Activated CD8-positive, alpha-beta T cell treated with anti-CD3 and anti-CD28 coated beads for 36 hours (primary cell): ENCODE results near the gene CACNG4. TPM values are rescaled to one million over a fixed set of nuclear protein-coding genes. Genes with fewer than 3 reads are reported as not detected.

Experiments used
- ATAC-seq: fragments of 200-7000 bp; cut with Tn5 transposase; one replicate; pipeline ENCODE4 v1.10.0; 2021; ENCODE audit warnings: mild to moderate bottlenecking, moderate library complexity
- CTCF ChIA-PET: fragments of 350-600 bp; sonication (Branson Sonifier 250); formaldehyde crosslinking; loops from one replicate; lab custom pipeline; 2021; ENCODE audit warnings: antibody characterized with exemption; lab: Charles Lee
- POLR2A ChIA-PET: fragments of 350-600 bp; sonication (Branson Sonifier 250); formaldehyde crosslinking; loops from one replicate; lab custom pipeline; 2021; ENCODE audit warnings: antibody characterized with exemption; lab: Charles Lee
- DNase-seq: peaks from one replicate; pipeline ENCODE4 v3.0.0-alpha.2; 2020
- H3K27ac Mint-ChIP-seq: one replicate; pipeline ENCODE4 v1.8.0; 2021; ENCODE audit warnings: mild to moderate bottlenecking, mixed read lengths
- H3K27me3 Mint-ChIP-seq: one replicate; pipeline ENCODE4 v1.8.0; 2021; ENCODE audit warnings: mixed read lengths
- H3K36me3 Mint-ChIP-seq: one replicate; pipeline ENCODE4 v1.8.0; 2021; ENCODE audit warnings: low read depth, mixed read lengths
- H3K4me1 Mint-ChIP-seq: one replicate; pipeline ENCODE4 v1.8.0; 2021; ENCODE audit warnings: low read depth, mixed read lengths
- H3K4me3 Mint-ChIP-seq: one replicate; pipeline ENCODE4 v1.8.0; 2021; ENCODE audit warnings: mild to moderate bottlenecking, moderate library complexity, mixed read lengths
- H3K9me3 Mint-ChIP-seq: one replicate; pipeline ENCODE4 v1.8.0; 2021; ENCODE audit warnings: mixed read lengths
- intact Hi-C: fragments of 100-400 bp; cut with micrococcal nuclease; formaldehyde crosslinking; loops from one replicate; pipeline ENCODE4 v1.10.0; 2022
- total RNA-seq, 2 experiments: library from RNA; stranded (reverse); gene quantifications; one replicate each; pipeline ENCODE4 v1.2.3, GENCODE V29; 2021
- TF ChIP-seq, protein P1 (sequence below): fragments of 200-600 bp; IDR thresholded peaks from one replicate; pipeline ENCODE4 v1.8.0; 2022; ENCODE audit warnings: antibody characterized with exemption, mild to moderate bottlenecking

CACNG4 gene
- total RNA-seq, 2 experiments from 2014 or later, result not detected

- ChIA-PET POLR2A (no interaction called here), CTCF (interaction anchor here (0.8 kb wide), 1 partner anchor 11 kb away, joined by 3 read pairs; no protein-coding TSS in a partner anchor)
- Mint-ChIP-seq H3K27me3 (no peaks in the 10 kb centered on the region), H3K27ac (no peak overlapping the region), H3K4me3 (no peak overlapping the region), H3K4me1 (no peaks in the 10 kb centered on the region), H3K9me3 (peaks cover 12% of the 10 kb centered on the region), H3K36me3 (peaks cover 7% of the 10 kb centered on the region)
- intact Hi-C loops, result no loop called here
- ATAC-seq, result no peak
- DNase-seq, result no peak
- TF ChIP-seq, protein P1, sequence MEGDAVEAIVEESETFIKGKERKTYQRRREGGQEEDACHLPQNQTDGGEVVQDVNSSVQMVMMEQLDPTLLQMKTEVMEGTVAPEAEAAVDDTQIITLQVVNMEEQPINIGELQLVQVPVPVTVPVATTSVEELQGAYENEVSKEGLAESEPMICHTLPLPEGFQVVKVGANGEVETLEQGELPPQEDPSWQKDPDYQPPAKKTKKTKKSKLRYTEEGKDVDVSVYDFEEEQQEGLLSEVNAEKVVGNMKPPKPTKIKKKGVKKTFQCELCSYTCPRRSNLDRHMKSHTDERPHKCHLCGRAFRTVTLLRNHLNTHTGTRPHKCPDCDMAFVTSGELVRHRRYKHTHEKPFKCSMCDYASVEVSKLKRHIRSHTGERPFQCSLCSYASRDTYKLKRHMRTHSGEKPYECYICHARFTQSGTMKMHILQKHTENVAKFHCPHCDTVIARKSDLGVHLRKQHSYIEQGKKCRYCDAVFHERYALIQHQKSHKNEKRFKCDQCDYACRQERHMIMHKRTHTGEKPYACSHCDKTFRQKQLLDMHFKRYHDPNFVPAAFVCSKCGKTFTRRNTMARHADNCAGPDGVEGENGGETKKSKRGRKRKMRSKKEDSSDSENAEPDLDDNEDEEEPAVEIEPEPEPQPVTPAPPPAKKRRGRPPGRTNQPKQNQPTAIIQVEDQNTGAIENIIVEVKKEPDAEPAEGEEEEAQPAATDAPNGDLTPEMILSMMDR, result no peak
Measured at GRCh38 chr17:67050471-67051154, 86.1 kb downstream of the CACNG4 start.

- POLR2A ChIA-PET, result no interaction called here
- Mint-ChIP-seq H3K4me1 (no peaks in the 10 kb centered on the region), H3K36me3 (peaks cover 7% of the 10 kb centered on the region), H3K27ac (no peak overlapping the region), H3K27me3 (no peaks in the 10 kb centered on the region), H3K4me3 (no peak overlapping the region), H3K9me3 (peaks cover 12% of the 10 kb centered on the region)
- ATAC-seq (no peak), DNase-seq (no peak)
- TF ChIP-seq, protein P1, result no peak
- intact Hi-C loops, result no loop called here
- CTCF ChIA-PET, result no interaction called here
Measured at GRCh38 chr17:67051155-67051538, 86.6 kb downstream of the CACNG4 start.

DNA sequence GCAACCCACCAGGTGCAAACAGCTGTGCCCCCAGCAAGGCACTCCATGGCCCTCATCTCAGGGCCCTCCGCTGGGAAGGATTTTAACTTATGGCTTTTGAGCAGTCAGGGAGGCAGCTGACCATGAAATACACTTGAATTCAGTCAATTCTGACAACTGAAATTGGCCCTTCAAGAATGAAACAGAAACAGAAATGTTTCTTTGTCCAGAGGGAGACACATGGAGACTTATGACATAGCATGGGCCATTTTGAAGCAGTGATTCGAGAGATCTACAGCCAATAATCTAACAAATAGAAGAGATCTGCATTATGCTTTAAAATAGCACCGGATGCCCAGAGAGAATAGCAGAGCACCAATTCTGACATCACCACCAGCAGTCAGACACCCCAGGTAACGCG lies 87.3 kb downstream of the CACNG4 start:
- no peak overlapping the region for H3K27ac Mint-ChIP-seq
- H3K27me3 Mint-ChIP-seq, result no peaks in the 10 kb centered on the region
- H3K4me3 Mint-ChIP-seq, result no peak overlapping the region
- peaks cover 12% of the 10 kb centered on the region for H3K9me3 Mint-ChIP-seq
- intact Hi-C loops, result no loop called here
- no peaks in the 10 kb centered on the region for H3K4me1 Mint-ChIP-seq
- TF ChIP-seq, protein P1, result no peak
- peaks cover 7% of the 10 kb centered on the region for H3K36me3 Mint-ChIP-seq
- ChIA-PET POLR2A (no interaction called here), CTCF (no interaction called here)
- DNase-seq, result no peak
- no peak for ATAC-seq

DNA sequence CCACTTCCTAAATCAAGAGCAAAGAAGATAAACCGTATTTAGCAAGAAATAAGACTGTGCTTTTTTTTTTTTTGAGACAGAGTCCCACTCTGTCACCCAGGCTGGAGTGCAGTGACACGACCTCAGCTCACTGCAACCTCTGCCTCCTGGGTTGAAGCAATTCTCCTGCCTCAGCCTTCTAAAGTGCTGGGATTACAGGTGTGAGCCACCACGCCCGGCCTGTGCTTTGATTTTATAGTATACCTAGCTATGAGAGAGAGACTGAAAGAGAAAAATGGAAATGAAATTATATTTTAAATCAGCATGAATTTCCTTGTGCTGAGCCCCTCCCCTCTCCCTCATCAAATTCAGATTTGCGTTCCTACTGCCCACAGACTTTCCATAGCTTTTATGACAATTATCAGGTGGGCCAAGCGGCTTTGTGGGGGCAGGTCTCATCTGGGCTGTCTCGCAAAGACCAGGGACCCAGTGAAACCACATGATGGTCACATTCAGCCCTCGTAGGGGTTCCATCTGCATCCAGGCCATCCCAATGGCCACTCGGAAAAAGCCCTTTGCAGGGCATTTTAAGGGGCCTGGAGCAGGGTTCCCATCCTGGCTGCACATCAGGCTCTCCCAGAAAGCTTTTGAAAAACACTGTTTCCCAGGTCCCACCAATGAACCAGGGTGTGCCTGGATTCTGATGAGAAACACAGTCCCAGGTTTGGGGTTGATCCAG lies 88.4 kb downstream of the CACNG4 start:
- H3K36me3 Mint-ChIP-seq, result peaks cover 4% of the 10 kb centered on the region
- TF ChIP-seq, protein P1, result no peak
- no peaks in the 10 kb centered on the region for H3K4me1 Mint-ChIP-seq
- POLR2A ChIA-PET, result no interaction called here
- intact Hi-C loops, result no loop called here
- CTCF ChIA-PET, result no interaction called here
- DNase-seq, result no peak
- no peak overlapping the region for H3K27ac Mint-ChIP-seq
- peaks cover 12% of the 10 kb centered on the region for H3K9me3 Mint-ChIP-seq
- no peak overlapping the region for H3K4me3 Mint-ChIP-seq
- ATAC-seq, result no peak
- H3K27me3 Mint-ChIP-seq, result no peaks in the 10 kb centered on the region

DNA sequence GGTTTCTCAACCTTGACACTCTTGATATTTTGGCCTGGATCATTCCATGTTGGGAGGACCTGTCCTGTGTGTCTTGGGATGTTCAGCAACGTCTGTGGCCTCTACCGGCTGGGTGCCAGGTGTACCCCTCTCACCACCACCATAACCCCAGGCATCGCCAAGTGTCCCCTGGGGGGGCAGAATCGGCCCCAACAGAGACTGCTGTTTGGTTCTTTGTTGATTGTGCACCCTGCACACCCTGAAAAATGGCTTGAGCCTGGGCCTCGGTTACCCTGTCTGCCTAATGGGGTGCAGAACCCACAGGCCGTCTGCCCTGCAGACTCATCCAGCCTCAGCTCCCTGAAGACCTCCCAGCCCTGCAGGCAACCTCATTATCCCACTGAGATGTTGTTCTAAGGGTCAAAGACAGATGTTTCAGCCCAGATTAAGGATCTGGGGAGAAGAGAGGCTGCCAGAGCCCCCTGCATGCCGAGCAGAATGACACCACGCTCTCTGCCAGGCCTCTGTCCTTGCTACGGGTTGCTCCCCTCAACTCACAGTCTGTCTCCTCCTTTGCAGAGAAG lies 89.0 kb downstream of the CACNG4 start:
- TF ChIP-seq, protein P1, result no peak
- no peaks in the 10 kb centered on the region for H3K27me3 Mint-ChIP-seq
- no peaks in the 10 kb centered on the region for H3K4me1 Mint-ChIP-seq
- H3K4me3 Mint-ChIP-seq, result no peak overlapping the region
- peaks cover 4% of the 10 kb centered on the region for H3K36me3 Mint-ChIP-seq
- H3K9me3 Mint-ChIP-seq, result peaks cover 10% of the 10 kb centered on the region
- ATAC-seq (no peak), DNase-seq (no peak)
- intact Hi-C loops, result no loop called here
- H3K27ac Mint-ChIP-seq, result no peak overlapping the region
- POLR2A ChIA-PET, result no interaction called here
- CTCF ChIA-PET, result no interaction called here
